RPMI7951 (cell line): Measurements from ENCODE around the gene LRRC61. TPM values are rescaled to one million over a fixed set of nuclear protein-coding genes. Genes with fewer than 3 reads are reported as not detected.

Experiments
- DNase-seq: peaks from one replicate; pipeline ENCODE4 v3.0.0-alpha.2; 2012; ENCODE audit warnings: low read depth
- total RNA-seq: library from RNA; depleted of rRNA; stranded (reverse); fragments of >200 nt; shearing (Covaris generic); gene quantifications from 2 replicates; pipeline ENCODE4 v1.2.3, GENCODE V29; 2014

The LRRC61 gene
- total RNA-seq, 1 experiment from 2014 or later = 7.9 TPM

GRCh38 chr7:150332852-150333635 is 9.9 kb downstream of the LRRC61 start:
- no peak for DNase-seq

- no peak for DNase-seq
Observed at GRCh38 chr7:150333659-150334058, 10.5 kb downstream of the LRRC61 start.

GRCh38 chr7:150334108-150334507 is 11.0 kb downstream of the LRRC61 start:
- DNase-seq = no peak

DNA sequence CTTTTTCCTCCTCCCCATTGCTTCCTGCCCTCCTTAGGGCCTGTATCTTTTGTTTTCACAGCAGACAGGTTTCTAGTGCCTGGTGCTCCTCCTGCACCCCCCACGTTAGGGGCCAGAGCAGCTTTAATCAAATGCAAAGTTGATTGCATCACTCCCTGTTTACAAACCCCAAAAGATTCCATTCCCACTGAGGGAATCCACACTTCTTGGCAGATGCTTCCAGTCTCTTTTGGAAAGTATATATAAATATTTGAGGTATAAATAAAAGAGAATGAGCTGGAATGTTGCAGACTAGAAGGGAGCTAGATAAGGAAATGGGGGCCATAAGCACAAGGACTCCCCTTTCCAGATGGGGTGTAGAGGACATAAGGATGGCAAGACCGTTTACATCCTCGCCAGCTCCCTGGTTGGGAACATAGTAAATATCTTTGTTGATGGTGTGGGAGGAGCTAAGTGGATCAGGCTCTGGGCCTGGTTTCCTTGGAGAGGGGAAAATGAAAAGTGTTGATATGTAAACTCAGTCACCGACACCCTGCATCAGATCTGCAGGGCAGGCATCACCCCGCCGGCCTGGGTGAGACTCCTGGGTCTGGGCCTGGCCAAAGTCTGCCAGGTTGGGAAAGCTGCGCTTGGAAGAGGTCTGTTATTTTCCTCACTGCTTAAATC is 12.1 kb downstream of the LRRC61 start:
- DNase-seq = no peak

DNA sequence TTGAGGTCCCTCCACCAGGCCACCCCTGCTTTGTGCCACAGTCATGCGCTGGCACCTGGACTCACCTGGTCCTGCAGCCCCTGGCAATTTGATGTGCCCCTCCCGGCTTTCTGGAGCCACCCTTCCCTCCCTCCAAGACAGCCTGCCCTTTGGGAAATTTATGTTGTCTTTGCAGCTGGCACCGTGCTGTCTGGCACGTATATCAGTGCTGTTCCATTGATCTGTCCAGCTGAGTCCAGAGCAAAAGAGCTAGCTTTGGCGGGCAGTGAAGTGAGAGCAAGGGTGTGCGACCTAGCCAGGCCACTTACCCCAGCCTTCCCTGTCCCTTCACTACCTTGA is 12.6 kb downstream of the LRRC61 start:
- no peak for DNase-seq

- DNase-seq = no peak
Observed at GRCh38 chr7:150336746-150337145, 13.6 kb downstream of the LRRC61 start.

DNA sequence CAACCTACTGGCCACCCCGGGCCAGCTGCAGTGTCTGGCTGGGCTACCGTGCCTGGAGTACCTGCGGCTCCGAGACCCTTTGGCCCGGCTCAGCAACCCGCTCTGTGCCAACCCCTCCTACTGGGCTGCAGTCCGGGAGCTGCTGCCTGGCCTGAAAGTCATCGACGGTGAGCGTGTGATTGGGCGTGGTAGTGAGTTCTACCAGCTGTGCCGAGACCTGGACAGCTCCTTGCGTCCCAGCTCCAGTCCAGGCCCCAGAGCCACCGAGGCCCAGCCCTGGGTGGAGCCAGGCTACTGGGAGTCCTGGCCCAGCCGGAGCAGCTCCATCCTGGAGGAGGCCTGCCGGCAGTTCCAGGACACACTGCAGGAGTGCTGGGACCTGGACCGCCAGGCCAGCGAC is 14.0 kb downstream of the LRRC61 start:
- no peak for DNase-seq

GRCh38 chr7:150337659-150338081 is 14.5 kb downstream of the LRRC61 start:
- DNase-seq = no peak

DNA sequence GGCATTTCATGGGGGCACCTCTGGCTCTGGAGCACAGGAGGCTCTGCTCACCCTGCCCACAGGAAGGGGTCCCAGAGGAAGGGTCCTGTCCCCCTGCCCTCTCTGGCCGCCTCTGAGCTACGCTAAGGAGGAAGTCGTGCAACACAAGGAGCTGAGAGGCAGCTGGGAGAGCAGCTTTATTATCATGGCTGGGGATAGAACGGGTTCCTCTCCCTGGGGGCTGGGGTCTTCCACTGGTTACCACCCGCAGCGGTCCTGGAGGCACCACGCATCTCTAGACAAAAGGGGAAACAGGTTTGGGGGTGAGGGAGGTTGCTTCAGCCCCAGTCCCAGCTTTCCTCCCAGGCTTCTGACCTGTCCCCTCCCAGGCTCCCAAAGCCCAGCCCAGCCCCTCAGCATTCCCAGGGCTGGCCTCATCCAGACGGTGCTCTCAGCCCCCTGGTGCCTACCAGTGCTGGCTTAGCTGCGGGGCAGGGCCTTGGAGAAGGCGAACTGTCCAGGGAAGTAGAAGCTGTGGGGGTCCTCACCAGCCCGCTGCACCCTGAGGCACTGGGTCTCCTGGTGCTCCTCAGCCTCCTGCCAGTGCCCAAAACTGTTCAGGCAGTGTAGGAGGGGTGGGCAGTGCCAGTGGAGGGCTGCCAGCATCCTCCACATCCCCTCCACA is 15.1 kb downstream of the LRRC61 start:
- no peak for DNase-seq

- no peak for DNase-seq
Observed at GRCh38 chr7:150339409-150339809, 16.3 kb downstream of the LRRC61 start.

DNA sequence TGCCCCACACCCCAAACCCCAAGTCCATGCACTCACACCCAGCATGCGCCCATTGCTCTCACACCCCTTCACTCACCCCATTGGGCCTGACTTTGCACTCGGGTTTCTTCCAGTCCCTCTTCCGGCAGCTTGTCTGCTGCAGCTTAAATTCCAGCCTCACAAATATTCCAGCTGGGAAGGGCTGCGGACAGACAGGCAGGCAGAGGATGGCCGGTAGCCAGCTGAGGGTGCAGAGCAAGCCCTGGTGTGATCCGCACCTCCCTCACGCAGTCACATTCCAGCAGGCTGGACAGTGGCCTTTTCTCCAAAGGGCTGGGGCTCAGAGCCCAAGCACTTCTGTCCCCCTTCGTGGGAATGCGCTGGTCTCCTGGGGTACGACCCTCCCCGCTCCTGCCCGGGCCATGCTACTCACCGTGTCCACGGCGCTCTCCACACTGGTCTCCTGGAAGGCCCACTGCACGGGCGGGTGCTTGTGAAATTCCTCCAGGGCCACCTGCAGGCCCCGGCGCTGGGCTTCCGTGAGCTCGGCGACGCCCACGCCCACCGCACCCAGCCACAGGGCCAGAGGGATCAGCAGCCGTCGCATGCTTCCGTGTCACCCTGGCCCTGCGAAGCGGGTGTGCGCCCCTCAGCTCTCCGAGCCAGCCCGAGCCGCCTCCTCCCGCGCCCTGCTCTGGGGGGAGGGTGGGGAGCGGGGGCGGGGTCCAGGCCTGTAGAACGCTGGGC is 17.0 kb downstream of the LRRC61 start:
- DNase-seq = no peak

DNA sequence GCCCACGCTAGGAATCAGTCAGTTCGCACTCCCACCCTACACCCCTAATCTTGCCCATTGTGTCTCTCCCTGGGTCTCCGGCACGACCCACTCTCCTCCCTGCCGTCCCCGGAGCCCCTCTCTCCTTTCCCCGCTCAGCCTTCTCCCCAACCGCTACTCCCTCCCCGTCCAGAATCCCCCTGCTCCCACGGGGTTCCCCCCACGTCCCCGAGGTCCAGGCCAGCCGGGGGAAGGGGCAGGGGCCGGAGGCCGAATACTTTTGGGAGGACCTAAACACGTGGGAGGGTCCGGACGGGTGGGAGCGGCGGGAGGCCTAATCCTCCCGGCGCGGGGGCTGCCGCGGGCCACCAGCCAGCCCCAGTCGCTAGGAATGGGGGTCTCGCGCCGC is 17.7 kb downstream of the LRRC61 start:
- DNase-seq = no peak

GRCh38 chr7:150341263-150342120 is 18.3 kb downstream of the LRRC61 start, which contains the start of gene RARRES2:
Gene RARRES2, minus strand, starts transcription at chr7:150341629. Its CDS starts 1,020 bp downstream, at chr7:150340609.
- DNase-seq = no peak

- no peak for DNase-seq
Observed at GRCh38 chr7:150342121-150342408, 18.9 kb downstream of the LRRC61 start.

DNA sequence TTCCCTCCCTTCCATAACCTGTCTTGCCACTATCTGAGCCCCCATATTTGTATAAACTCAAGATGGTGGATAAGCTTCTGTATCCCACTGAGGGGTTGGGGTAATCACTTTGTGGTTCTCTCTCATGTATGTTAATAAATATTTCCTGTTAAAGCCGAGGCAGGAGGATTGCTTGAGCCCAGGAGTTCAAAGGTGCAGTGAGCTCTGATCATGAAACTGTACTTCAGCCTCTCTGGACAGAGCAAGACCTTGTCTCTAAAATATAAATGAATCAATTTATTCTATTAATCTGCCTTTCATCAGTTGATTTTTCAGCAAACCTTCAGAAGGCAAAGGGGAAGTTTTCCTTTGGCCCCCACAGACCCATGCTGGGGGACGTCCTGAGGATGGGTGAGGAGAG is 20.1 kb downstream of the LRRC61 start:
- DNase-seq = no peak

GRCh38 chr7:150344299-150344698 is 21.1 kb downstream of the LRRC61 start:
- no peak for DNase-seq

- no peak for DNase-seq
Observed at GRCh38 chr7:150345012-150345411, 21.9 kb downstream of the LRRC61 start.

- DNase-seq = no peak
Observed at GRCh38 chr7:150346922-150347321, 23.8 kb downstream of the LRRC61 start.

DNA sequence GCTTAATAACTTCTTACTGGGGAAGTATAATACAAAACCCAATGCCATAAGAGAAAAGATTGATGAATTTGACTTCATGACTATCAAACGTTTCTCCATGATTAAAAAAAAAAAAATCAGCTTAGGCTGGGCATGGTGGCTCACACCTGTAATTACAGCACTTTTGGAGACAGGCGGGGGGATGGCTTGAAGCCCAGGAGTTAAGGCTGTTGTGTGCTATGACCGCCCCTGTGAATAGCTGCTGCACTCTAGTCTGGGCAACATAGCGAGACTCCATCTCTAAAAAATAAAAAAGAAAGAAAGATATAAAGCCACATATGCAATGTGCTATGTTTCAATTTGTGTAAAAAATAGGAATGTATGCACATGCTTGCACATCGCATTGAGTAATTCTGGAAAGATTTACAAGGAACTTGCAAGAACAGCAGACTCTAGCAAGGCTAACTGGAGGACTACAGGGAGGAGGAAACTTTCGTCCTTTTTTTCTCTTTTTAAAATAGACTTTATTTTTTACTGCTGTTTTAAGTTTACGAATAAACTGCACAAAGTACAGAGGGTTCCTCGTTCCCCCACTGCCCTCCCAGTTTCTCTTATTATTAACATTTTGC is 28.5 kb downstream of the LRRC61 start:
- DNase-seq = no peak

- DNase-seq = no peak
Observed at GRCh38 chr7:150355666-150356059, 32.5 kb downstream of the LRRC61 start.

- DNase-seq = peak; percentile 47
Observed at GRCh38 chr7:150356265-150356897, 33.2 kb downstream of the LRRC61 start.
